Activated T-cell treated with anti-CD3 and anti-CD28 coated beads, Interleukin-2, amount 50 U/mL, for 24 hours (primary cell): ENCODE data around the gene NCKAP5L.
A peak's percentile ranks its signal among the peaks of the same experiment; 100 is the strongest.
"Not testable (repeated sequence)": the region's sequence is repeated elsewhere in the genome, so short reads cannot be mapped to it uniquely, and the experiment has no call there.

Experiments
- DNase-seq: peaks from one replicate; pipeline ENCODE4 v3.0.0-alpha.2; 2020
- H3K27ac Mint-ChIP-seq: 2 replicates; pipeline ENCODE4 v1.8.0; 2020; ENCODE audit warnings: mild to moderate bottlenecking, mixed read lengths
- H3K27me3 Mint-ChIP-seq: 2 replicates; pipeline ENCODE4 v1.8.0; 2020; ENCODE audit warnings: mixed read lengths
- H3K36me3 Mint-ChIP-seq: 2 replicates; pipeline ENCODE4 v1.8.0; 2020; ENCODE audit warnings: low read depth, mixed read lengths
- H3K4me1 Mint-ChIP-seq: 2 replicates; pipeline ENCODE4 v1.8.0; 2020; ENCODE audit warnings: low read depth, mixed read lengths
- H3K4me3 Mint-ChIP-seq: 2 replicates; pipeline ENCODE4 v1.8.0; 2020; ENCODE audit warnings: mild to moderate bottlenecking, moderate library complexity, mixed read lengths
- H3K9me3 Mint-ChIP-seq: 2 replicates; pipeline ENCODE4 v1.8.0; 2020; ENCODE audit warnings: mixed read lengths

The NCKAP5L gene

GRCh38 chr12:49828133-49829091 lies at the start of gene NCKAP5L:
Gene NCKAP5L, minus strand, starts transcription at chr12:49828413. Its CDS starts 24,369 bp downstream, at chr12:49804044.
- Mint-ChIP-seq H3K4me3 (peak within 1 kb of the TSS; percentile 87), H3K9me3 (no peaks in the 10 kb centered on the region), H3K36me3 (peaks cover 2% of the 10 kb centered on the region), H3K27ac (peak within 1 kb of the TSS; percentile 95), H3K27me3 (no peaks in the 10 kb centered on the region), H3K4me1 (peaks cover 29% of the 10 kb centered on the region)
- DNase-seq: peak; percentile 94

GRCh38 chr12:49877066-49877465 lies 48.9 kb upstream of the NCKAP5L start:
- no peak overlapping the region for H3K4me3 Mint-ChIP-seq
- H3K4me1 Mint-ChIP-seq: no peaks in the 10 kb centered on the region
- no peaks in the 10 kb centered on the region for H3K27me3 Mint-ChIP-seq
- DNase-seq: no peak
- no peak overlapping the region for H3K27ac Mint-ChIP-seq
- peaks cover 12% of the 10 kb centered on the region for H3K9me3 Mint-ChIP-seq
- no peaks in the 10 kb centered on the region for H3K36me3 Mint-ChIP-seq

- no peaks in the 10 kb centered on the region for H3K36me3 Mint-ChIP-seq
Observed at GRCh38 chr12:49876070-49876469, 47.9 kb upstream of the NCKAP5L start.

GRCh38 chr12:49875115-49875720 lies 47.0 kb upstream of the NCKAP5L start:
- no peaks in the 10 kb centered on the region for H3K4me1 Mint-ChIP-seq
- no peak overlapping the region for H3K4me3 Mint-ChIP-seq
- peaks cover 11% of the 10 kb centered on the region for H3K9me3 Mint-ChIP-seq
- peak; percentile 5 for DNase-seq
- no peaks in the 10 kb centered on the region for H3K36me3 Mint-ChIP-seq
- no peak overlapping the region for H3K27ac Mint-ChIP-seq
- no peaks in the 10 kb centered on the region for H3K27me3 Mint-ChIP-seq

More at GRCh38 chr12:49876070-49876469, 47.9 kb upstream of the NCKAP5L start:
- no peak overlapping the region for H3K4me3 Mint-ChIP-seq
- H3K4me1 Mint-ChIP-seq: no peaks in the 10 kb centered on the region
- no peak for DNase-seq
- no peak overlapping the region for H3K27ac Mint-ChIP-seq
- no peaks in the 10 kb centered on the region for H3K27me3 Mint-ChIP-seq
- peaks cover 12% of the 10 kb centered on the region for H3K9me3 Mint-ChIP-seq

- no peaks in the 10 kb centered on the region for H3K36me3 Mint-ChIP-seq
- H3K9me3 Mint-ChIP-seq: peaks cover 3% of the 10 kb centered on the region
- H3K27me3 Mint-ChIP-seq: no peaks in the 10 kb centered on the region
- H3K27ac Mint-ChIP-seq: no peak overlapping the region
- DNase-seq: peak; percentile 22
- no peaks in the 10 kb centered on the region for H3K4me1 Mint-ChIP-seq
- H3K4me3 Mint-ChIP-seq: no peak overlapping the region
Observed at GRCh38 chr12:49874142-49874897, 46.1 kb upstream of the NCKAP5L start.

GRCh38 chr12:49873361-49873934 lies 45.2 kb upstream of the NCKAP5L start:
- H3K36me3 Mint-ChIP-seq: no peaks in the 10 kb centered on the region
- DNase-seq: peak; percentile 7

GRCh38 chr12:49872781-49873181 lies 44.6 kb upstream of the NCKAP5L start:
- peaks cover 1% of the 10 kb centered on the region for H3K9me3 Mint-ChIP-seq
- H3K4me1 Mint-ChIP-seq: no peaks in the 10 kb centered on the region
- H3K4me3 Mint-ChIP-seq: no peak overlapping the region
- no peak overlapping the region for H3K27ac Mint-ChIP-seq
- H3K36me3 Mint-ChIP-seq: no peaks in the 10 kb centered on the region
- H3K27me3 Mint-ChIP-seq: no peaks in the 10 kb centered on the region
- no peak for DNase-seq

More at GRCh38 chr12:49873361-49873934, 45.2 kb upstream of the NCKAP5L start:
- H3K4me3 Mint-ChIP-seq: no peak overlapping the region
- H3K27ac Mint-ChIP-seq: no peak overlapping the region
- no peaks in the 10 kb centered on the region for H3K4me1 Mint-ChIP-seq
- H3K27me3 Mint-ChIP-seq: no peaks in the 10 kb centered on the region
- H3K9me3 Mint-ChIP-seq: peaks cover 2% of the 10 kb centered on the region

- Mint-ChIP-seq H3K36me3 (no peaks in the 10 kb centered on the region), H3K4me3 (no peak overlapping the region), H3K27me3 (no peaks in the 10 kb centered on the region), H3K27ac (no peak overlapping the region), H3K4me1 (no peaks in the 10 kb centered on the region), H3K9me3 (no peaks in the 10 kb centered on the region)
- DNase-seq: peak; percentile 13
Observed at GRCh38 chr12:49872381-49872780, 44.2 kb upstream of the NCKAP5L start.

GRCh38 chr12:49871811-49872251 lies 43.6 kb upstream of the NCKAP5L start:
- not testable (repeated sequence) for H3K36me3 Mint-ChIP-seq, DNase-seq, H3K4me1 Mint-ChIP-seq, H3K4me3 Mint-ChIP-seq, H3K27ac Mint-ChIP-seq, H3K27me3 Mint-ChIP-seq, H3K9me3 Mint-ChIP-seq

GRCh38 chr12:49871263-49871561 lies 43.0 kb upstream of the NCKAP5L start:
- Mint-ChIP-seq H3K27ac (no peak overlapping the region), H3K9me3 (no peaks in the 10 kb centered on the region), H3K4me1 (no peaks in the 10 kb centered on the region), H3K36me3 (no peaks in the 10 kb centered on the region), H3K27me3 (no peaks in the 10 kb centered on the region), H3K4me3 (no peak overlapping the region)
- no peak for DNase-seq

GRCh38 chr12:49870501-49871262 lies 42.5 kb upstream of the NCKAP5L start:
- Mint-ChIP-seq H3K36me3 (no peaks in the 10 kb centered on the region), H3K27me3 (no peaks in the 10 kb centered on the region), H3K27ac (no peak overlapping the region), H3K4me1 (no peaks in the 10 kb centered on the region), H3K9me3 (no peaks in the 10 kb centered on the region), H3K4me3 (no peak overlapping the region)
- no peak for DNase-seq

- Mint-ChIP-seq H3K4me3 (no peak overlapping the region), H3K27me3 (no peaks in the 10 kb centered on the region), H3K4me1 (no peaks in the 10 kb centered on the region), H3K9me3 (no peaks in the 10 kb centered on the region), H3K27ac (no peak overlapping the region), H3K36me3 (no peaks in the 10 kb centered on the region)
- DNase-seq: no peak
Observed at GRCh38 chr12:49869816-49870500, 41.7 kb upstream of the NCKAP5L start.

- H3K9me3 Mint-ChIP-seq: no peaks in the 10 kb centered on the region
- no peaks in the 10 kb centered on the region for H3K4me1 Mint-ChIP-seq
- no peak for DNase-seq
- H3K27ac Mint-ChIP-seq: no peak overlapping the region
- no peaks in the 10 kb centered on the region for H3K27me3 Mint-ChIP-seq
- no peaks in the 10 kb centered on the region for H3K36me3 Mint-ChIP-seq
- no peak overlapping the region for H3K4me3 Mint-ChIP-seq
Observed at GRCh38 chr12:49868952-49869815, 41.0 kb upstream of the NCKAP5L start.
